Glomerular visceral epithelial cell (primary cell): ENCODE results near the gene SH3TC2.

Experiments used
- DNase-seq: peaks from one replicate; pipeline ENCODE4 v3.0.0-alpha.2; 2016; ENCODE audit errors: extremely low spot score

Gene SH3TC2

DNA sequence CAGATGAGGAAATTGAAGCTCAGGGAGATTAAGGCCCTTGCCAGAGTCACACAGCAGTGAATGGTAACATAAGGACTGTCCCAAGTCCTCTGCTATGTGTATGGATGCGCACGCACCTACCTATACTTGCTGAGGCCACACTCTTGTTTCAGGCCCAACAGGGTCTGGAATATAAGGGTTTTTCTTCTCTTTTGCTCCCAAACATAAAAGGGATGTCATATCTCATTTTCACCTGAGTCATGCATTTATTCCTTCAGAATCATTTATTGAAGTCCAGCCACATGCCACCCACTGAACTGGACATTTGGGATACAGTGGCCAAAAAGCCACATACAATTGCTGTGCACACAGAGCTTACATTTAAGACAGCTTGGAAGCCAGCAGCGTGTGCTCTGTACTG lies 92.0 kb downstream of the SH3TC2 start:
- no peak for DNase-seq

DNA sequence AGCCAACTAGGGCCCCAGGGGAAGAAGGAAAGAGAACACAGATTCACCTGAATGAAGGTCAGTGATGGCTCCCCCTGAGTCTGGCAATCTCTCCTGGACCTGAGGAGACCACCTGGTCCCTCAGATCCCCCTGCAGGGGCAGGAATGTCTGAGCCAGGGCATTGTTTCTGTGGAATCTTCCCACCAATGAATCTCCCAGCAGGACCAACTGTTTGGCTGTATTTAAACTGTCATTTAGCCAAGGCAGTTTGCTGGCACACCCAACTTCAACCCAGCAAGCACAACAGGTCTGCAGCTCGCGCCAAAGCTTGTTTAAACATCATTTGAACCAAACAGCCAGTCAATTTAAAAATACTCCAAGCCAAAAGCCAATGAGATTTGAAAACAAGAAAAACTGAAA lies 92.6 kb downstream of the SH3TC2 start:
- no peak for DNase-seq

DNA sequence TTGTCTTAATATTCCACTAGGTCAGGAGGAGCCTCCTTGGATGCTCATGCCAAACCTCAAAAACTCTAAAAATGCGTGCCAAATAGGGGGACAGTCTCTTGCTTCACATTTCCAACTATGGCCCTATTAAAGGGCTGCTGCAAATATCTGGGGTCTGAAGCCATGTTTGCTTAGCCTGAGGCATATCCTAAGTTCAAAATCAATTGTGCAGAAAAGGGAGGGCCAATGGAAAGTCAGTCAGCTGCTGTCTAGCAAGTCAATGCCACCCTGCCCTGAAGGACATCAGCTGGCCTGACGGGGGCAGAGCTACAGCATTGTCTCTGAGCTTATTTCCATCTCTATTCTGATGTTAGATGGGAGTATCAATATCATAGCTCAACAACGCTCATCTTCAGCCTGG lies 93.6 kb downstream of the SH3TC2 start:
- no peak for DNase-seq

- DNase-seq: no peak
Measured at GRCh38 chr5:148968311-148968710, 94.6 kb downstream of the SH3TC2 start.

- peak; percentile 39 for DNase-seq
Measured at GRCh38 chr5:148967783-148968182, 95.1 kb downstream of the SH3TC2 start.

DNA sequence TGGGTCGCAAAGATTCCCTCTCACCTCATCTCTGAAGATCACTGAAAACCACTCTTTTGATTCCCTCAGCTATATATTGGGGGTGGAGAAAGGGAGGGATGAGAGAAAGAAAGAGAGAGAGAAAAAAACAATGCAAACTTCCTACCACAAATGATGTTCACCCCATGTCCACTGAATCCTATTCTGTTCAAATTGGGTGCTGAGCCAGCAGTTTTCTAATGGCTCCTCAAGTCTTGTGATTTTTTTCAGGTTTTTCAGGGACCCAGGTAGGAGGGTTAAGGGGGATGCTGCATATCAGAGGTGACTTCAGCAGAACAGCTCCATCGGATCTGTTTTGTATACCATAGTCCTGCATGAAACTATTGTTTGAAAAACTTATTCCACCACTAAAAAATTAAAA lies 95.9 kb downstream of the SH3TC2 start:
- DNase-seq: no peak

- DNase-seq: no peak
Measured at GRCh38 chr5:148966348-148966747, 96.5 kb downstream of the SH3TC2 start.

GRCh38 chr5:148965511-148966265 lies 97.2 kb downstream of the SH3TC2 start:
- DNase-seq: peak; percentile 100

DNA sequence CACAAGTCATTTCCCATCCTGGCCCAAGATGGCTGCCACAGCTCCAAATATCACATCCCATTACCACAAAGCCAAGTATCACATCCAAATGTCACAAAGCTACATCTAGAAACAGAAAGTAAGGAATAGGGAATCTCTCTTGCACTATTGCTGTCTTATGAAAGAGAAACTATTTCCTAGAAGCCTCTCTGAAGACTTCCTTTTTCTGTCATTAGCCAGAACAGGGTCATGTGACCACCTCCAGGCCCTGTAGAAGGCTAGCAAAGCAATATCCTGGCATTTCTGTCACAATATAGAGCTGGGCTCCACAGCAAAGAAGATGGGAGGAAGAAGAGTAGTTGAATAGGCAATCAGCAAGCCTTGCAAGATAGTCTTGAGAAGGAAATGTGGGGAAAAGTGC lies 99.2 kb downstream of the SH3TC2 start:
- DNase-seq: no peak

DNA sequence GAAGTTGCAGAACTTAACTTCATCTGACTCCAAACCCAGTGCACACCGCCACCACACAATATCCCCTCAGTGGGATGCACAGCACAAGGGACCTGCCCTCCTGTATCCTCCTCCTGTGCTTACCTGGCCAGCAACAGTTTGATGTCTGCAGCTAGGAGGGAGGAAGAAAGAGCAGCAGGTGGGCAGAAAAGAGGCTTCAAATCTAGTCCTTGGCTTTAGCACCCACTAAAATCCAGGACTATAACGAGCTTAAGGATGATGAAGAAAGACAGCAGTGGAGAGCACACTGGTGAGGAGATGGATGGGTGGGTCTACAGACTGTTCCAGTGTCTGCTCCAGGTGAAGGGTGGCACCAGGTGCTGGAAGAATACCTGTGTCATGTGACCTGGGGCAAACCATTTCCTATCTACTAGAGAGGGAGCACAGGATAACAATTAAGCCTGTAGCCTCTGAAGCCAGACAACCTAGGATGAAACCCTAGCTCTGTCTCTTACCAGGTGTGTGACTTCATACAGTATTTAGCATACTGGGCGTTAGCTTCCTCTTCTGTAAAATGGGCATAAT lies 100.0 kb downstream of the SH3TC2 start:
- DNase-seq: no peak

GRCh38 chr5:148962200-148962550 lies 100.7 kb downstream of the SH3TC2 start:
- DNase-seq: no peak

DNA sequence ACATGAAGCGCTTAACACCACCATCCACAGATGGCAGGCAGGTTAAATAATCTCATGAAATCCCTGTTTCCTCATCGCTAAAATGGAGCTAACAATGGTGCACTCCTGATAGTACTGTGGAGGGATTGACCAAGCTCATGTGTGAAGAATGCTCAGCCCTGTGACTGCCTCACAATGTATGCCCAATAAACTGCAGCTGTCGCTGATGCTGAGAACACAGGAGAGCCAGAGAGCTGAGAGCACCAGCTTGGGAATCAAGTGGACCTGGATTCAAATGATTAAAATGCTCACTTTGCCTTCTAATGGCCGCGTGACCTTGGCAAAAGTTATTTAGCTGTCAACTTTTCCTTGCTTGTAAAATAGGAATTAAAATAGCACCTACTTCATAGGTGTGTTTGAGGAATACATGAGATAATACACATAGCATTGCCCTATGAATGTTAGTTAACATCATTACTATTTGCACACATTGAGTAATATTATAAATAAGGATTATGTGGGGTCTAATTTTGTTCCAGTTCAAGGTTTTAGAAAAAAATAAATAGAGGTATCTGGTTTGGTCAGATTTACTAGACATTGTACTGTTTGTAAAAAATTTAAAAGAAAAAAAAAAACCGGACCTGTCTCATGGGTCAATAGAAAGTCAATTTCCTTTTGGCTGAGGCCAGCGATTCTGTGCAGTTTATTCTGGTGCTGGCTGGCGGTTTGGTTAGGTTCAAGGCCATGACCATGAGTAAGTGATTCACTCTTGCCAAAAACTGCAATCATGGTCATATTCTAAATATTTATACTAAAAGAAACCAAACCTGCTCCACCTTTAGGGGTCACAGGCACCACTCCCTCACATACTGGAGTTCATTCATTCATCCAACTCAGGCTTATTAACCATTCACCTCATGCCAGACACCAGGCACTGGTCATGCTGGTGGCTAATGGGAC lies 101.3 kb downstream of the SH3TC2 start:
- no peak for DNase-seq

- DNase-seq: no peak
Measured at GRCh38 chr5:148960070-148960769, 102.6 kb downstream of the SH3TC2 start.

DNA sequence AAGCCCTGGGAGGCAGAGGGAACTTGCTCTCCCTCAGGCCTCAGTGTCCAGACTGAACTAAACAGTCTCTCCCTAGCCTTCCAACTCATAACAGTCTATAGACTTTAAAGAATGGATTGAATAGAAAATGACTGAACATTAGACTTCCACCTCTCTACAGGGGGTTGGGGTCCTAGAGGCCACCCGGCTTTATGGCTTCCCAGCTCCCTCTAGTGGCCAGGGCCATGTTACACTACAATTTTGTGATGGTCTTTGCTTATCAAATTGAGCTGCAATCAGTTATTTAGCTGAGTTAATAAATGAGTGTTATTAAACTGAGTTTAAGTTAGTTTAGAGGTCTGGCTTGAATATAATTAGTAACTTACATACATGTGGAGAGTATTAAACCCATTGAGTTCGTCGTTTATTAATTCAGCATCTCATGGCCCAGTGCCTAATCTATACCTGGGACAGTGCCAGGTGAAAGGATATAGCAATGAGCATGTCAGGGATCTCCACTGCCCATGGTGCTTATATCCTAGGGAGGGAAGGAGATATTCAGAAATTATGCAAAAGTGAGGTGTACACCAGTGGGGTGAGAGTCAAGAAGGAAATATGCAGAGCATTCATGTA lies 105.2 kb downstream of the SH3TC2 start:
- DNase-seq: peak; percentile 56

GRCh38 chr5:148956477-148957385 lies 106.1 kb downstream of the SH3TC2 start:
- DNase-seq: no peak
